Uterus (tissue), 2 donors: Measurements from ENCODE around the gene TMEM50A.
"Not testable (repeated sequence)": the region's sequence is repeated elsewhere in the genome, so short reads cannot be mapped to it uniquely, and the experiment has no call there.

Experiments
- POLR2A ChIP-seq, 2 donors: fragments of 450-650 bp; IDR thresholded peaks; one replicate each; pipeline ENCODE4 v1.6.1; 2016; ENCODE audit warnings: antibody characterized with exemption in 2 of 2, mild to moderate bottlenecking in 1 of 2, moderate library complexity in 1 of 2
- TF ChIP-seq, protein P1 (sequence below), 4 experiments: fragments of 200-600 bp in 2 of 4; fragments of 450-650 bp in 2 of 4; sonication (generic) in 2 of 4; IDR thresholded peaks; one replicate each; pipeline ENCODE4 v1.5.1; 2016 to 2019; ENCODE audit warnings: antibody characterized with exemption in 4 of 4, mild to moderate bottlenecking in 2 of 4, moderate library complexity in 1 of 4

DNA sequence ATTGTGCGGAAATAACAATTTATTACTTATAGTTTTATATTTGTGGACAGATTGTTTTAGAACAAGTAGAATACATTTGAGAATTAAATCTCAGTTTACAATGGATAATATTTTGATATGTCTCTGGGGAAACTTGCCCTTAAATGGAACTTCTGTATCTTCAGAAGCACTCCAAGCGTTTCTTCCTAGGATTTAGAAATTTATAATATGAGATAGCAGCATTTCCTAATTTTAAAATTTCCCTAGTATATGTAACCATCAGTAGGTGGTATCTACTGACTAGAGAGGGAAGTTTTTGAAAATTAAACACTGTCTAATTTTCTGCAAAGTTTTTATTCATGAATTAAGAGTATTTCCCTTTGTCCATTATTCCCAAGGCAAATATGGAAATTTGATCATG is 44.7 kb upstream of the TMEM50A start:
- TF ChIP-seq, protein P1, sequence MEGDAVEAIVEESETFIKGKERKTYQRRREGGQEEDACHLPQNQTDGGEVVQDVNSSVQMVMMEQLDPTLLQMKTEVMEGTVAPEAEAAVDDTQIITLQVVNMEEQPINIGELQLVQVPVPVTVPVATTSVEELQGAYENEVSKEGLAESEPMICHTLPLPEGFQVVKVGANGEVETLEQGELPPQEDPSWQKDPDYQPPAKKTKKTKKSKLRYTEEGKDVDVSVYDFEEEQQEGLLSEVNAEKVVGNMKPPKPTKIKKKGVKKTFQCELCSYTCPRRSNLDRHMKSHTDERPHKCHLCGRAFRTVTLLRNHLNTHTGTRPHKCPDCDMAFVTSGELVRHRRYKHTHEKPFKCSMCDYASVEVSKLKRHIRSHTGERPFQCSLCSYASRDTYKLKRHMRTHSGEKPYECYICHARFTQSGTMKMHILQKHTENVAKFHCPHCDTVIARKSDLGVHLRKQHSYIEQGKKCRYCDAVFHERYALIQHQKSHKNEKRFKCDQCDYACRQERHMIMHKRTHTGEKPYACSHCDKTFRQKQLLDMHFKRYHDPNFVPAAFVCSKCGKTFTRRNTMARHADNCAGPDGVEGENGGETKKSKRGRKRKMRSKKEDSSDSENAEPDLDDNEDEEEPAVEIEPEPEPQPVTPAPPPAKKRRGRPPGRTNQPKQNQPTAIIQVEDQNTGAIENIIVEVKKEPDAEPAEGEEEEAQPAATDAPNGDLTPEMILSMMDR (IDR thresholded peaks at IDR 0.05), result not testable (repeated sequence)
- not testable (repeated sequence) for TF ChIP-seq POLR2A (IDR thresholded peaks at IDR 0.05)
